ENCODE measurements around the gene CRB1. TPM values are rescaled to one million over a fixed set of nuclear protein-coding genes. Genes with fewer than 3 reads are reported as not detected.

Gene CRB1
- total RNA-seq, 1 donor from 2014 or later: 0.51 TPM

DNA sequence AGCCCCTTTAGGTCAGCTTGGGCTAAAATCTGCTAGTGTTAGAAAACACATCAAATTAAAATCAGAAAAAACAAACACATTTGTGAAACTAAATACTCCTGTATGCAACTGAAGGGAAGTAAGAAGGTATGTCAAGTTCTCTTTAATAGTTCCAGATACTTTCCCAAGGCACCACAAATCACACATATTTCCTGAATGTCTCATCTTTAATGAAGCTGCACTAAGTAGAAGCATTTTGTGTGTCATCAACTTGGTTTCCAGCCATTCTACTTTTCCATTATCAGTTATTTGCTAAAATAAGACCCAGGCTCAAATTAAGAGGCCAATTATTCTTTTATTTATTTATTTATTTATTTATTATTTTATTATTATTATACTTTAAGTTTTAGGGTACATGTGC, 34.7 kb downstream of the CRB1 start:
- H3K27ac Mint-ChIP-seq: no peak overlapping the region
- no peaks in the 10 kb centered on the region for H3K4me1 Mint-ChIP-seq
- DNase-seq (ENCODE audit: low spot score in 2 of 2, unreplicated experiment in 2 of 2): no peak
- no peak overlapping the region for H3K4me3 Mint-ChIP-seq
- no peaks in the 10 kb centered on the region for H3K36me3 Mint-ChIP-seq
- H3K27me3 Mint-ChIP-seq (ENCODE audit: low read depth): peaks cover 4% of the 10 kb centered on the region
- peaks cover 6% of the 10 kb centered on the region for H3K9me3 Mint-ChIP-seq
- no peak for TF ChIP-seq CTCF (IDR thresholded peaks at IDR 0.05; ENCODE audit: unreplicated experiment)

DNA sequence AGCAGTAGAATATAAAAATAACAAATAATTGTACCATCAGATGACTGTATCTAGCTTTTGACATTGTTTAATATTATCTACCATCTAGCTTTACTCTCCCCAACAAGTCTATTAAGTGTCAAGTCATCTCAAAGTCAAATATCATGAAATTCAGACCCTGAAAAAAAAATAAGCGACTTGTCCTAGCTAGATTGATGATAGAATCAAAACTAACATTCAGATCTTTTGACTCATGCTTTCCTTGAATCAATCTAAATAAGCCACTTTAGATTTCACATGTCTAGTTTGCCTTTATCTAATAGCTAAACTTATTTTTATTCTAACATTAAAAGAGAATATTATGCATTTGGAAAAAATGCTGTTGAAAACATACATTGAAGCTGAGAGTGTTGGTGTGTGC, 35.4 kb downstream of the CRB1 start:
- DNase-seq (ENCODE audit: low spot score in 2 of 2, unreplicated experiment in 2 of 2): no peak
- no peak for TF ChIP-seq CTCF (IDR thresholded peaks at IDR 0.05; ENCODE audit: unreplicated experiment)
- Mint-ChIP-seq H3K4me1 (no peaks in the 10 kb centered on the region), H3K27me3 (ENCODE audit: low read depth) (peaks cover 4% of the 10 kb centered on the region), H3K36me3 (no peaks in the 10 kb centered on the region), H3K4me3 (no peak overlapping the region), H3K9me3 (peaks cover 6% of the 10 kb centered on the region), H3K27ac (no peak overlapping the region)

- no peaks in the 10 kb centered on the region for H3K36me3 Mint-ChIP-seq
- no peak overlapping the region for H3K27ac Mint-ChIP-seq
- no peaks in the 10 kb centered on the region for H3K4me1 Mint-ChIP-seq
- H3K4me3 Mint-ChIP-seq: no peak overlapping the region
- no peak for DNase-seq (ENCODE audit: low spot score in 2 of 2, unreplicated experiment in 2 of 2)
- no peak for TF ChIP-seq CTCF (IDR thresholded peaks at IDR 0.05; ENCODE audit: unreplicated experiment)
- peaks cover 6% of the 10 kb centered on the region for H3K9me3 Mint-ChIP-seq
- peaks cover 4% of the 10 kb centered on the region for H3K27me3 Mint-ChIP-seq (ENCODE audit: low read depth)
Measured at GRCh38 chr1:197304638-197305200, 36.7 kb downstream of the CRB1 start.

DNA sequence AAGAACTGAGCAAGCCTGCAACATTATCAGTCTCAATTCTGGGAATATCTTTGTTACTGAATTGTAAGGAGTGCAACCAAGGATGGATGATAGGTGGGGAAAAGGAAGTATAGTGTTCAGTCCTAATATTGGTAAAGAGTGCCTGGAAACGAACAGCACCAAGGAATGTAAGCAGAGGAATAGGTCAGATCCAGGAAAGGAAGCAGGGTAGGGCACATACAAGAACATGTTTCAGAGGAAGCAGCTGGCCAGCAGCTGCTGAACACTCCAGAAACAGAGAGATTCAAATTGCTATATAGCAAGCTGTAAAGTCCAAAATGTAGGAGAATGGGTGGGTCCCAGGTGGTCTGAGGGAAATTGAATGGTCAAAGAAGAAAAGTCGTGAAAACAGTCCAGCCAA, 37.9 kb downstream of the CRB1 start:
- TF ChIP-seq CTCF (IDR thresholded peaks at IDR 0.05; ENCODE audit: unreplicated experiment): no peak
- Mint-ChIP-seq H3K9me3 (peaks cover 6% of the 10 kb centered on the region), H3K27me3 (ENCODE audit: low read depth) (peaks cover 4% of the 10 kb centered on the region), H3K4me3 (no peak overlapping the region), H3K27ac (no peak overlapping the region), H3K36me3 (no peaks in the 10 kb centered on the region), H3K4me1 (no peaks in the 10 kb centered on the region)
- no peak for DNase-seq (ENCODE audit: low spot score in 2 of 2, unreplicated experiment in 2 of 2)

- Mint-ChIP-seq H3K9me3 (peaks cover 4% of the 10 kb centered on the region), H3K4me1 (no peaks in the 10 kb centered on the region), H3K27ac (no peak overlapping the region), H3K4me3 (no peak overlapping the region), H3K27me3 (ENCODE audit: low read depth) (peaks cover 2% of the 10 kb centered on the region), H3K36me3 (no peaks in the 10 kb centered on the region)
- TF ChIP-seq CTCF (IDR thresholded peaks at IDR 0.05; ENCODE audit: unreplicated experiment): no peak
- DNase-seq (ENCODE audit: low spot score in 2 of 2, unreplicated experiment in 2 of 2): no peak
Measured at GRCh38 chr1:197306381-197307062, 38.5 kb downstream of the CRB1 start.
